HFF-Myc (cell line): ENCODE measurements around the gene KCNH1.

Experiments
- DNase-seq: peaks from one replicate; pipeline ENCODE4 v3.0.0-alpha.2; 2011; ENCODE audit warnings: low read depth; ENCODE audit errors: extremely low read depth
- H3K4me3 ChIP-seq: replicated peaks from 2 replicates; pipeline ENCODE4 v1.5.1; 2011; ENCODE audit warnings: low read depth, mild to moderate bottlenecking, control low read depth, low read length
- TF ChIP-seq, protein P1 (sequence below): IDR thresholded peaks from 2 replicates; pipeline ENCODE4 v1.5.1; 2012; ENCODE audit warnings: mild to moderate bottlenecking, low read depth, low read length, control low read depth; ENCODE audit errors: missing control alignments

KCNH1 gene

DNA sequence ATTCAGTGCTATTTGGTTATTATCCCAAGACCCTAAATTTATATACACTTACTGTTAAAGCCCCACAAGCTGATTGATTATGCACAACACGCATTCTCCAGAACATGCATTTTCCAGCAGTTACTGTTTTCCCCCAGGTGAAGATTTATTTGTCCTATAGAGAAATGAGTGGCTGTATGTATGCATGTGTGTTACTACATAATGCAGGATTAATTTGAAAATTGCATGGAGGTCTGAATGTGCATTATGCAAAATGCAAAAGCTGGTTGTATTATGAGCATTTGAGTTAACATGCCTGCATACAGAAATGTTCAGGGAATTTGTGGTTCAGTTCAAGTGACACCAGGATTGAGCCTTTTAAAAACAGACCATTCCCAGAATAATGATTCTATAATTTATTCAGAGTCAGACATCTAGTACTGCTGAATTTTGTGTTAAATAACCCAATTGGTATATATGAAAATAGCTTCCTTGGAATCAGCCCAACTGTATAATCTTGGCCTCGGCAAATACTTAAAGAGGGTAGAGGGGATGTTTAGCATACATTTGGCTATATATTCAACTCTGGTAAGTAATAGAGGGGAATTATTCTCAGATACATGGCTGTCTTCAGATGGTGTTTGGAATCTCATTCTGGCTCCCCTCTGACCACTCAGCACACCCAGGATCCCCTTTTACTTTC lies 485.2 kb downstream of the KCNH1 start:
- TF ChIP-seq, protein P1, sequence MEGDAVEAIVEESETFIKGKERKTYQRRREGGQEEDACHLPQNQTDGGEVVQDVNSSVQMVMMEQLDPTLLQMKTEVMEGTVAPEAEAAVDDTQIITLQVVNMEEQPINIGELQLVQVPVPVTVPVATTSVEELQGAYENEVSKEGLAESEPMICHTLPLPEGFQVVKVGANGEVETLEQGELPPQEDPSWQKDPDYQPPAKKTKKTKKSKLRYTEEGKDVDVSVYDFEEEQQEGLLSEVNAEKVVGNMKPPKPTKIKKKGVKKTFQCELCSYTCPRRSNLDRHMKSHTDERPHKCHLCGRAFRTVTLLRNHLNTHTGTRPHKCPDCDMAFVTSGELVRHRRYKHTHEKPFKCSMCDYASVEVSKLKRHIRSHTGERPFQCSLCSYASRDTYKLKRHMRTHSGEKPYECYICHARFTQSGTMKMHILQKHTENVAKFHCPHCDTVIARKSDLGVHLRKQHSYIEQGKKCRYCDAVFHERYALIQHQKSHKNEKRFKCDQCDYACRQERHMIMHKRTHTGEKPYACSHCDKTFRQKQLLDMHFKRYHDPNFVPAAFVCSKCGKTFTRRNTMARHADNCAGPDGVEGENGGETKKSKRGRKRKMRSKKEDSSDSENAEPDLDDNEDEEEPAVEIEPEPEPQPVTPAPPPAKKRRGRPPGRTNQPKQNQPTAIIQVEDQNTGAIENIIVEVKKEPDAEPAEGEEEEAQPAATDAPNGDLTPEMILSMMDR: no peak
- no peak for DNase-seq
- H3K4me3 ChIP-seq: no peak overlapping the region

DNA sequence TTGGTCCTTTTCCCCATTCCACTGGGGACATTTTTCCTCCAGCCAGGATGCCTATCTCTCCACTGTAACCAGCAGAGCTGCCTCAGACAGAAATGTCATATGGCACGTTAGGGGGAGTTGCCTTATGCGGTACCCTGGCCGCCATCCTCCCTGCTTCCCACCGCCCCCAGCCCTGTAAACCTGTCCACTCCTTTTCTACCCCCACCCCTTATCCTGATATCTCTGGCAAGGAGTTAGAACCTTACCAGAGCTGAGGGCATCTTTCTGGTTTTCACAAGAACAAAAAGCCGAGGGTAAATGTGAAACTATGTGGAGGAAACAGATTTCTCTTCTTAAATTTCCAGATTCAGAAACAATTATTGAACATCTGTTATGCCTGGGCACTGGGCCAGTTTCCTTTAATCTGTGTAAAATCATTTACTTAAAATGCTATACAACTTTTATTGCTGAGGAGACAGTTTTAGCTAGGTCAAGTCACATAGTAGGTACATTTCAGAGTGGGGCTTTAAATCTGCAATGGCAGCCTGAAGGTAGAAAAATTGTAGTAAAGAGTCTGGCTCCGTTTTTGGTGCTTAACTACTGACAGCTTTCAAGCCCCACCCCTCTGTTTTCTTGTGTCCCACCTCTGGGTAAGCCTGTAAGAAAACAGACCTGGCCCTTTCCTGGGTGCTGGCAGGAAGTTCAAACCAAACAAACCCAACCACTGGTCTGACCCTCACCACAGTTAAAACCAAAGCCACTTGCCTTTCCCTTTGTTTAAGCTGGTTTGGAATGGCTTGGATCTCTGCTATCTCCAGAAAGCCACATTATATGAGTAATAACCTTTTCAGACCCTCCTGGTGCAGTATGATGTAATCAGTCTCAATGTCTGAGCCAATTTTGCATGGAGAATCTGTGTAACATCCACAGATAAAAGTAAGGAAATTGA lies 486.3 kb downstream of the KCNH1 start:
- TF ChIP-seq, protein P1: no peak
- H3K4me3 ChIP-seq: no peak overlapping the region
- no peak for DNase-seq

- TF ChIP-seq, protein P1: no peak
- no peak overlapping the region for H3K4me3 ChIP-seq
- no peak for DNase-seq
These were observed 487.7 kb downstream of the KCNH1 start for GRCh38 chr1:210646258-210646616.

DNA sequence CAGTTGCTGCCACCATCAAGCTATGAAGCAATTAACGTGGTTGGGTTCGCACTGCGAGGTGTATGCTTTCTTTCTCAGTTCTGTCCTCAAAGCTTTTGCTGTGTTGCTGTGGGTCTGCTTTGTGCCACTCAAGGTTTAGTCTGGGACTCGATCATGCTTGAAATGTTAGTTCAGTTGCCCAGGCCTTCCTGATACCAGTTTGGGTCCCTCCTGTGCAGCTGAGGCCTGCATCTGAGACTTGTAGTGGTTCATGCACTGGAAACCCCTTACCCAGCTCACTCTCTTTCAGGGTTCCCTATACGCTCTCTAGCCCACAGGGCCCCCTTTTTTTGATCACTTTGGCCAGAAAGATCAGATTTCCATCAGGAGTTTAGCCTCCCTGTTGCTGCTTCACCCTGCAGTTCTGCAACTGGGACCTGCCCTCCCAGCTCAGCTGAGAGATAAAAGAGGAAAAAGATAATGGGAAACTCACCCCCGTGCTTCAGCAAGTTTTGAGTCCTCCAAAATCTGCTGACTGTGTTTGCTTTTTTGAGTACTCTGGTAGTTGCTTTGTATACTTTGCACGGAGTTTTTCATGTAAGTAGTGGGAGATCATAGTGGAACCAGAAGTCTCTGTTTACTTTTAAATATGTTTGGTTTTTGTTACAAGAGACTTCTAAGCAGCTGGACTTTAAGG lies 488.2 kb downstream of the KCNH1 start:
- H3K4me3 ChIP-seq: no peak overlapping the region
- TF ChIP-seq, protein P1: no peak
- no peak for DNase-seq

DNA sequence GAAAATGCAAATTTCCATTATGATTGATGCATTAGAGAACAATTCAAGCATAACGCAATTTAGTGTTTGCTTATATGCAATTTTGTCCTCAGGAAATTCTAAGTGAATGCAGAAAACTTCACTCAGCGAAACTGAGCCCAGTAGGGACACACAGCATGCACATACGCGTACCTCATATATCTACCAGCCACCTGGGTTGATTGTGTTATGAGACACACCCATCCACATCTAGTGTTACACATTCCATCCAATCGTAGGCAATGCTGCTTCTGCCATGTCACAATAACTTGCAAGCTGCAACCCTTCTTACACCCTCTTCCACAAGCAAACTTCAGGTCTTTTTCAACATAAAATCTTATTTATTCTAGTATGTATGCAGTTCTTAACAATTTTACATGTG lies 492.4 kb downstream of the KCNH1 start:
- no peak for DNase-seq
- no peak overlapping the region for H3K4me3 ChIP-seq

DNA sequence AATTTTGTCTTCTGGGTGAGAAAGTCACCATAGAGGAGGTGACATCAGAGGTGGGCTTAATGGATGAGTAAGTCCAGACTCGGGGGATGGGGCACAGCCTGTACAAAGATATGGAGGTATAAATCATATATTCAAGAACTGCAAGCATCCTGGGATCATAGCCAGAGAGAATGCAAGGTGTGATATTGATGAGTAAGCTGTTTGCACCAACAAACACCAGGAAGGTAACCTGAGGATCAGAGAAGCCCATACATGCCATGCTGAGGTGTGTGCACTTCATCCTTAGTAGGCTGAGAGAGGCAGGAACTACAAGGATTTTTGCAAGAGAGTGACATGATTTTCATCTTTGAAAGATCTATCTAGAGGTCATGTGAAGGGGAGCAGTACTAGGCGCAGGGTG lies 498.8 kb downstream of the KCNH1 start:
- no peak overlapping the region for H3K4me3 ChIP-seq
- TF ChIP-seq, protein P1: no peak
- DNase-seq: no peak

More for the DNA sequence above, 492.4 kb downstream of the KCNH1 start:
- TF ChIP-seq, protein P1: no peak
